Measurements from ENCODE around the gene VPS35.
A peak's percentile ranks its signal among the peaks of the same experiment; 100 is the strongest.

The VPS35 gene

DNA sequence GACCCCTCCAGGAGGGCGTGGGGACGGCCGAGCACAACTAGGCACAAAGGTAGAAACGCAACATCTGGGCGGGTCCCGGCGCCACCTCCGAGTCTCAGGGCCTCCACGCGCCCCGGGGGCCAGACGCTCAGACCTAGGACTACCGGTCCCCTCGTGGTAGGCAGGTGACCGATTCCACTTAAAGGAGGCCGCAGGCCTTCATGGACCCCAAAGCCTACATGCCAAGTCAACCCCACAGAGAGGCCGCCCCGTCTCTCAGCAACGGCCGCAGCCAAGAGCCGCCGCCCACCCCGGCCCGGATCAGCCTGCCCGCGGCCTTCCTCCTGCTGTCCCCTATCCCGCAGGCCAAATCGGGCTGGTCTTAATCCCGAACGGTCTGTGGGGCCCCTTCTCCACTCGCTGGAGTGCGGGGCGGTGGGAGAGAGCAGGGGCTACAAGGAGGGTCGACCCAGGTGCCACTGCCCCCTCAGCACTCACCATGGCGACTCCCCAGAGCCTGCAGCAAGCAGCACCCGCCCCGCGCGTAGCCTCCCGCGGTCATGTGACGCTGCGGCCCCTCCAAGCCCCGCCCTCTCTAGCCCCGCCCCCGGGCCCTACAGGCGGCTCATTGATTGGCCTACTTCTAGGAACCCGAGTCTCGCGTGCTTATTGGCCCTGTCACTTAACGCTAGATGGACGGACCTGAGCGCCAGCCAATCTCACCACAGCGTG lies at the start of gene VPS35:
VPS35 (minus strand) TSS at position 525 of the 711 bp plus-strand sequence; CDS start at position 480, 45 bp downstream.
- DNase-seq (ENCODE audit: low read depth in 1 of 2, low spot score in 1 of 2): peak; percentile 99 to 100

DNA sequence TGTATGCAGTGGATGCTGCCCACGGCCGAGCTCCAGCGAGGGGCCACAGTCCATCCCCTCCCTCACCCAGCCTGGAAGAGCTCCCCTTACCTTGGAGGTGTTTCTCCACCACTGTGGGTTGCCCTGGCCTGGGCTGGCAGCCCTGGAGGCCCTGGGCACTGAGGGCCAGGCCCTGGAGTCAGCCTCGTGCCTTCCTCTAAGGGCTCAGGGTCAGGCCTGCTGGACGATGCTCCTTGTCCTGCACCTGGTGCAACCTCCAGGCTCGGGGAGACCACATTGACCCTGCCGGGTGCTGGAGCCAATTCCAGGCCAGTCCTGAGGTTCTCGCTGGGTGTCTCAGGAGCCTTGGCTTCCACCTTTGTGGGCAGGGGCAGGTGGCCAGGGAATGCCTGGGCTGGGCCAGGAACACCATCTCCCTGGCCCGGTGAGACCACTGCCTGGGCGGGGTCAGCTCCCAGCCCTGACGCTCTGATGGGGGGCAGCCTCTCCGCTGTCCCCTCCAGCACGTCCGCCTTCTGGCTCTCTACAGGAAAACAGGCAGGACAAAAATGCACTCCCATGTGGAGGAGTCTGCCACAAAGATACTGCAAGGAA lies 48.7 kb upstream of the VPS35 start:
- DNase-seq (ENCODE audit: low read depth in 1 of 2, low spot score in 1 of 2): no peak

DNA sequence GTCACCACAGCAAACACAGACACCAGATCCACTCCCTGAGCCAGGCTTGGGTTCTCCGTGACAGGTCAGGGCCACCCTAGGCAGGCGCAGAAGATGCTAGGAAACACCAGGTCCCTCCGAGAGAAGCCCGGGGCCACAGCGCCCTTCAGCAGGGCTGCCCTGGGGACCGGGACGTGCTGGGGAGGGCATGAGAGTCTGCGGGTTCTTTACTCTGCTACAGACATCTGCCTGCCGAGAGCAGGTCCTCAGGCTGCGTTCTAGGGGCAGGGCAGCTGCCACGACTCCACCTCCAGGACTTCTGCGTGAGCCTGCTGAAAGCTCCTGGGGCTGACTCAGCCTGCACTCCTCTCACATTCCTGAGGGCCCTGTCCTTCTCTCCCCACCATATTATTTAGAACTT lies 47.7 kb upstream of the VPS35 start:
- no peak for DNase-seq (ENCODE audit: low read depth in 1 of 2, low spot score in 1 of 2)

DNA sequence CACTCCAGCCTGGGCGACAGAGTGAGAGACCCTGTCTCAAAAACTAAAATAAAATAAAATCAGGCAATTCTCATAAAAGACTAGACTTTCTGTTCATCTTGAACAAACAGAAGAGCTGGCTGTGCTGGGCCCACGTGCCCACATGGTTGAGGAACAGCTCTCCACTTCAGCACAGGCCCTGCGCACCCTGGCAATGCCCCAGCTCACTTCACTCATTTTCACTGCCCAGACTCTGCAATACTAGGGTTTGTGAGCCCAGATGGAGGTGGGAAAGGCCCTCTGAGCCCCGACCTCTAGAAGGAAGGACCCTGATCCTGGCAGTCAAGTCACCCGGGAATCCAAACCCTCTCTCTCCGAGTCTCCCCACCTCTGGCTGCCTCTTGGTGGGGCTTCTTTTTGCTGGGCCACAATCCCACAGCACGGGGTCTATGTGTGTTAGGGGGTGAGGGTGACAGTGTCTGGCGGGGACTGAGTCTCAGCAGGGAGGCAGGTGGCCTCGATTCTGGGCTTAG lies 44.4 kb upstream of the VPS35 start:
- no peak for DNase-seq (ENCODE audit: low read depth in 1 of 2, low spot score in 1 of 2)

DNA sequence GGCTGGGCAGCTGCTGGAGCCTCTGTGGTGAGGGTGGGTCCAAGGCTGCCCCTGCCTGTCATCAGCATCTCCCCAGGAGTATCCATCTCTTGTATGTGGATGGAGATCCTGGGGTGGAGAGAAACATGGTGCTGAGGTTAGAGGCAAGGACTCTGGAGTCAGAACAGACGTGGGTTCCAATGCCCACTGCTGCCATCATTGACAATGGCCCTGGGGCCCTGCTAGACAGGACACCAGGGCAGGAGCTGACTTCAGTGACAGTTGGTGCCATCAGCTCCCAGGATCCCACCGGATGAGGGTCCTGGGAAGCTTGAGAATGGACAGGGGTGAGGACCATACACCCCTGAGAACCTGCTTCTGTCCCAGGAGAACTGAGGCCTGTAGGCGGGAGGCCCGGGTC lies 43.6 kb upstream of the VPS35 start:
- no peak for DNase-seq (ENCODE audit: low read depth in 1 of 2, low spot score in 1 of 2)

DNA sequence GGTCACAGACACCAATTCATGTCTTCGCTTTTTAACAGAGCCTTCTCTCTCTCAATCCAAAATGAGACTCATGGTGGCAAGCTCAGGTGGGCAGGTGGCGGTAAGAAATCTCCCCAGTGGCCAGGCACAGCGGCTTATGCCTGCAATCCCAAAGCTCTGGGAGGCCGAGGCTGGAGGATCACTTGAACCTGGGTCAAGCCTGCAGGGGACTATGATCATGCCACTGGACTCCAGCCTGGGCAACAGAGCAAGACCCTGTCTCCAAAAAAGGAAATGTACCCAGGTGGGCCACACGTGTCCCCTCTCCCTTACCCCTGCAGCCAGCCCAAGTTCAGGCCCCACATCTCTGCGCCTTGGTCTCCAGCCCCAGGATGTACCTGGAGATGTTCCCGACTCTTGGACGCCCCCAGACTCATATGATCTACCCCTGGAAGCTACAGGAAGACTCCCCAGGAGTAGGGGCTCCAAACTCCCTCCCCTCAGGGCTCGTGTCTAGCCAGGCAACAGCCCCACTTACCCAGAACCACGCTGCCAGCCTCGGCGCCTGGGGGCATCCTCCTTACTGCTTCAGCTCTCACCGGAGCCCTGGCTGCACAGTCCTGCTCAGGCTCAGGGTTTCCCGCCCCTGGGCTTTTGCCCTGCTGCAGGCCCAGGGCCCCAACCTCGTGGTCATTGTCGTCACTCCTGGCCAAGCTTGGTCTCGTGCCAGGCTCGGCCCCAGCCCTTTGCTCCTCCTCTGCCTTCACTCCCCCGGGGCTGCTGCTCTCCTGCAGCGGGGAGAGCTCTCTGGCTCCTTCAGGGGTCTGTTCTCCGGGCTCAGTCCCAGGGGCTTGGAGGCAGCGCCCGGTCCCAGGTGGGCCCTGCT lies 42.9 kb upstream of the VPS35 start:
- no peak for DNase-seq (ENCODE audit: low read depth in 1 of 2, low spot score in 1 of 2)

DNA sequence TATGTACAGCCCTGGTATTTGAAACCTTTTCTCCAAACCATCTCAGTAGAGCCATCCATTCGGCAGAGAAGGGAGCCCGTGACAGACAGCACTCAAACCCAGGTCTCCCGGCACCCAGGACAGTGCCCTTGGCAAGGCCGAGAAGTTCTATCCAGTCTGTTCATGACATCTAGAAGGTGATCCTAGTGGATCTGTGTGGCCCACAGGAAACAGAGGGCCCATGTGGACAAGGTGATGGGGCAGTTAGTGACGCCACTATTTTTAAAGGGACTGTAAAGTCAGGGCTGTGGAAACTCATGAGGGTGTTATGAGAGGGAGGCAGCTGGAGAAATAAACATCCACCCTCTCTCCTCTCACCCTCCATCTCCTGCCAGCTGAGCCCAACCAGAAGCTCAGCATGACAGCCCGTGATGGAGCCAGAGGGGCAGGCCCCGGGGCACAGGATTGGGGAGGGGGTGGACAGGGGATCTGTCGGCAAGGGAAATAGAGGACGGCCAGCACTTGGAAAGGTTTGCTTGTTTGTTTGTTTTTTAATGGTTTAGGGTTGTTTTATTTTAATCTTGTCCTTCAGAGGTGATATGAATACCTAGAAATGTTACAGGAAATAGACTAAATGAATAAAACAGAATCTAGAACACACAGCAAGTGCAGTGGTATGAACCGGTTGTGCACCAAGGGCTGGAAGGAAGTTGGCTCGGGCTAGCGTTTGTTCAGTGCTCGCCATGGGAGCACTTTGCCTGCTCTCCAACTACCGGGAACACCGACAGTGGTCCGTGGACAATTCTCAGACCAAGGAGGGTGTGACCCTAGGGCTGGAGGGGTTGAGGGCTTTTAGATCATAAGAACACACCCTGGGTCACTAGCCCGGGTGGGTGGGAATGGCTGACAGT lies 42.1 kb upstream of the VPS35 start:
- DNase-seq (ENCODE audit: low read depth in 1 of 2, low spot score in 1 of 2): no peak

DNA sequence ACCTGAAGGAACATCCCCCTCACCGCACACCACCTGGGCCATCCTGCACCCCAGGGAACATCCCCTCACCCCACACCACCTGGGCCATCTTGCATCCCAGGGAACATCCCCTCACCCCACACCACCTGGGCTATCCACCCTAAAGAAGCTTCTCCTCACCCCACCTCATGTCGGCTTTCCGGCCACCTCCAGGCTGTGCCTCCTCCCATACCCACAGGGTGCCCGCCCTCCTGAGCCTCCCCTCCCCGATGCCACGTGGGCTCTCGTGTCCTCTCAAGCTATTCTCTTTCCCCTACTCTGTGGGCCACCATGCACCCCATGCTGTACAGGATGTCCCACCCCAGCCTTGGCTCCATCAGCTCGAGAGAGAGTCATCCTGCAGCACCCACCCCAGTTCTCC lies 41.1 kb upstream of the VPS35 start:
- DNase-seq (ENCODE audit: low read depth in 1 of 2, low spot score in 1 of 2): no peak

DNA sequence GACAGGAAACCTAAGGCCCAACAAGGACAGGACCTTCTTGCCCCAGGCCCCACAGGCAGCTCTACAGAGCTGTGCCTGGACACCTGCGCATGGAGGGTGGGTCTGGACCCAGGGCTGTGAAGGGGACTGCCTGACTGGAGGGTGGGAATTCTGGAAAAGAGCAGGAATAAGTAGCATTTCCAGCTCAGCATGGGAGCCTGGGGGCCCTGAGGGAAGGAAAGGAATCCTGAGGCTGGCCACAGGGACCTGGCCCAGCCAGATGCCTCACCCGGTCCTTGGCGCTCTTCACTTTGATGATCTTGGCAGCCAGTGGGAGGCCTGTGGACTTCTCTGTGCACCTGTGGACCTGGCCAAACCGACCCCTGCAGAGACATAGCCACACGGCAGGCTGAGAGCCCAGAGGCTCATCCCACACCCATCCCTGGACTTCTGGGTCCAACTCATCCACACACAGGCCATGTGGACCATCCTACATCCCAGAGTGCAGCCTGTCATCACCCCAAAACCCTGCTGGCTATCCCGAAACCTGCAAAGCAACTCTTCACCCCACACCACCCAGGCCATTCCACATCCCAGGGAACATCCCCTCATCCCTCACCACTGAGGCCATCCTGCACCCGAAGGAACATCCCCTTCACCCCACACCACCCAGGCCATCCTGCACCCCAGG lies 40.5 kb upstream of the VPS35 start:
- no peak for DNase-seq (ENCODE audit: low read depth in 1 of 2, low spot score in 1 of 2)

DNA sequence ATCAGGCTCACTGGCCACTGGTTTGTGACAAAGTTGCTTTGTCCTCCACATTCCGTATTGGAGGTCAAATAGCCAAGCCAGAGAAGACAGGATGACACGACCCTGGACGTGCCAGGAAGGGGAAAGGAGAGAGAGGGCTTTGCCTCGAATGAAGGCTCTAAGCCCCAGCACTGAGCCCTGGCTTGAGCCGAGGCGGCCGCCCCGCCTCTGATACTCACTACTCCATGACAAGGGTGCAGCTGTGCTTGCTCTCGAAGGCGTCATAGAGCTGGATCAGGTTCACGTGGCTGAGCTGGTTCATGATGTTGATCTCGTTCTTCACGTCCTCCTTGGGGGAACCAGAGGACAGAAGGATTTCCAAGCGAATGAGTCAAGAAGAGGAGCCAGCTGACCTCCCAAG lies 39.8 kb upstream of the VPS35 start:
- no peak for DNase-seq (ENCODE audit: low read depth in 1 of 2, low spot score in 1 of 2)

DNA sequence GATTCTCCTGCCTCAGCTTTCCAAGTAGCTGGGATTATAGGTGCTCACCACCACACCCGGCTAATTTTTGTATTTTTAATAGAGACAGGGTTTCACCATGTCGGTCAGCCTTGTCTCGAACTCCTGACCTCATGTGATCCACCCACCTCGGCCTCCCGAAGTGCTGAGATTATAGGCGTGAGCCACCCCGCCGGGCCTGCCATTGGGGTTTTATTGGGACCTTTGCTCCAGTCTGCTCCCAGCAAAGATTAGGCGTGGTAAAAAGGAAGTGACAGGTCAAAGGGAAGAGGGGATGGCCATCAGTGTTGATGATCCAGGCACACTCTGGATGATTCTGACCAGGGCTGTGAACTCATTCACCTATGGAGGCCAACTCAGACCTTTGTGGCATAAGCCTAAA lies 38.7 kb upstream of the VPS35 start:
- no peak for DNase-seq (ENCODE audit: low read depth in 1 of 2, low spot score in 1 of 2)

DNA sequence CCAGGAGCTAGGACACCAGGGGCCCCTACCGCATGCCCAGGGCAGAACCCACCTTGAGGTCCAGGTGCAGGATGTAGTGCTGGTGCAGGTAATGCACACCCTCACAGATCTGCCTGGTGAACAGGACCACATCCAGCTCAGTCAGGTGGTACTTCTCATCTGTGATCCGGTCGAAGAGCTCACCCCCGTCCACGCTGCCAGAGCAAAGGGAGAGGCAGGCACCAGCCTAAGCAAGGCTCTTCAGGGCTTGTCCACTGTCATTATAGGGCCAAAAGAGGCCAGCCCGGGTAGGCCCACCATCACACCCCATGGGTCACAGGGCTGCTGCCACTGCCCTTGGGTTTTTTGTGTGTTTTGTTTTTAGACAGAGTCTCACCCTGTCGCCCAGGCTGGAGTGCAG lies 38.2 kb upstream of the VPS35 start:
- no peak for DNase-seq (ENCODE audit: low read depth in 1 of 2, low spot score in 1 of 2)

DNA sequence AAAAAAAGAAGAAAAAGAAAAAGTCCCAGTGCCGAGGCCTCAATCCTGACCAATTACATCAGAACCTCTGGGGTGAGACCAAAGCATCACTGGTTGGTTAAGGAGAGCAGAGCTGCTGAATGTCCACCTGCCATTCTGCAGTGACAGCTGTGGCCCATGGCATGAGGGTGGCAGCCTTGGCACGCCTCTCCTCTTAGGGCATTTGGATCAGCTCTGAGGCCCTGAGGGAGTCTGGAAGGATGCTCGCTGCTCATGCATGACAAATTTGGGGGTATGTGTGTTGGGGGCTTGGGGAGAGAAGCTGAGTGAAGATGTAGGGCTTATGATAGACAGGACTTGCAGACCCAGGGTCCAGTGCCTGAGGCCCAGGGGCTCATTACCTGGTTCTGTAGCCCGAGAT lies 32.9 kb upstream of the VPS35 start:
- DNase-seq (ENCODE audit: low read depth in 1 of 2, low spot score in 1 of 2): no peak

DNA sequence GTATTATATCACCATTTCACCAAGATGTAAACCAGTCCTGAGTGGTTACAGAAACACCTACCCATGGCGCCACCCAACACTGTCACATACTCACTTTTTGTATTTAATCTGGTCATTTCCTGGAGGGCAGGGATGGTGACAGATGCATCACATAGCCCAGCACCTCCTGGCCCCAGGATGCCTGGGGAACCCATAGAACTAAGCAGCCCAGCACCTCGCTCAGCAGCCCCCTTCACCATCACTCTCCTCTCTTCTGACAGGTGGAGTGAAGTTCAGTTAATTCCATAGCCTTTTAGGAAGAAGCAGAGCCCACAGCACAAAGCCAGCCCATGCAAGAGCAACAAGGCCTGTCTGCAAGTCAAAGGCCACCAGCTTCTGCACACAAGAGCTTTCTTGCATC lies 31.6 kb upstream of the VPS35 start:
- no peak for DNase-seq (ENCODE audit: low read depth in 1 of 2, low spot score in 1 of 2)

DNA sequence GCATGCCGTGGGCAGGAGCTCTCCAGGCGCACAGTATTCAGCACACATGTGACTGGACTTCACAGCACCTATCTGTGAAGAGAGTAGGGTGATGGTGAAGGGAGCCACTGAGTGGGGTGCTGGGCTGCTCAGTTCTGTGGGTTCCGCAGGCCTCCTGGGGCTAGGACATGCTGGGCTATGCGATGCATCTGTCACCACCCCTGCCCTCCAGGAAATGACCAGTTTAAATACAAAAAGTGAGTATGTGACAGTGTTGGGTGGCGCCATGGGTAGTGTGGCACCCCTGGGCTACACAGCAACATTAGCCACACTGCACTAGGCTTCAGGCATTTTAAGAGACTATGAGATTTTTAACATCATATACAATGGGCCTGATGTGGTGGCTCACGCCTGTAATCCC lies 30.6 kb upstream of the VPS35 start:
- no peak for DNase-seq (ENCODE audit: low read depth in 1 of 2, low spot score in 1 of 2)

DNA sequence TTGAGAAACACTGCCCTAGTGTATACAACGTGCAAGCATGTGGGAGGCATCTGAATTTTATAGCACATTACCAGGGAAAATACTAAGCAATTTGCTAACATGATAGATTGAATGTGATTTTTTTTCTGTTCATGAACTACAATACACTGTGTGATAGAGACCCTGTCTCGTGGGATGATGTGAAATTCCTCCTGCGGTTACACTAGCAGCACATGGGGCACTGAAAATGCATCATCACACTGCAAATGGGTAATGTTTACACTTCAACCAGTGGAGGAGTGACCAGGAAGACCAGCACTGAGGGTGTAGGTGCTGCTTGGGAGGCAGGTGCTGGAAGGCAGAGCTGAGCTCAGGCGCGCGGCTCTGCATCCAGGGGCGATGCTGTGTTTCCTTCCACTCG lies 29.2 kb upstream of the VPS35 start:
- no peak for DNase-seq (ENCODE audit: low read depth in 1 of 2, low spot score in 1 of 2)

DNA sequence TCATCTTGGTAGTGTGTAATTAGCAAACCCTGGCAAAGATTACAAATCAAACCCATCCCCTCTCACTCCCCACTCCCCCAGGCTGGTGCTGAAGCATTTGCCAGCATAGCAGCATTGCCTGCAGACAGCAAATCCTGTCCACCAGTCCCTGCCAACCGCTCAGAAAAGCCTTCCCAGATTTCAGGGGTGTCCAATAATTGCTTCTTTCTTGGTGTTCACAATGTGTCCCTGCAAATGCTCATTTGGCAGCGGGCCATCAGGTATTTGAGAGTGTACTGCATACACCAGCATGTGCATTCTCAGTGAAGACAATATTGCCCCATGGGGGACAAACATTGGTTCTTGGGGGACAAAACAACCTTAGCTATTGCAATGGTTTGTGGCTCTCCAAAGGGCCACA lies 28.7 kb upstream of the VPS35 start:
- DNase-seq (ENCODE audit: low read depth in 1 of 2, low spot score in 1 of 2): no peak

DNA sequence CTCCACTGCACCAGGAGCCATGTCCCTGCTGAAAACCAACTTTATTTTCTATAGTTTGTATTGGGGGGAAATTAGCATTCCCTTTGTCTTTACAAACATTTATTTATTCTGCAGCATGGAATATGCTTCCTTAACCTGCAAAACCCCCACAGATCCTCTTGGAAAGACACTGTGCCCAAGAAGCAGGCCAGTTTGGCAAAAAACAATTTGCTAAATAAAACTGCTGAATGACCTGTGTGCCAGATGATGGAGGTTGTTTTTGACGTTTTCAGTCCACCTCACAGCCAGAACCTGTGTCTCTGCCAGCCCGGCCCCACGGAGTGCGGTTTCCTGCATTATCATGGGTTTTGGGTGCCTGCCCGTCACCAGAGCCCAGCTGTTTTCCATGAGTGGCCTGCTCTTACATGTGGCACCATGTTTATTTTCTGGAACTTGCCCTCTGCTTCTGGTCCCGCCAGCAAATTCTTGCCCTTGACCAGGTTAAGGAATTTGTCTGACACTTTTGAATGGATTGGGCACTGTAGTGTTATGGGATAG lies 26.9 kb upstream of the VPS35 start:
- no peak for DNase-seq (ENCODE audit: low read depth in 1 of 2, low spot score in 1 of 2)

DNA sequence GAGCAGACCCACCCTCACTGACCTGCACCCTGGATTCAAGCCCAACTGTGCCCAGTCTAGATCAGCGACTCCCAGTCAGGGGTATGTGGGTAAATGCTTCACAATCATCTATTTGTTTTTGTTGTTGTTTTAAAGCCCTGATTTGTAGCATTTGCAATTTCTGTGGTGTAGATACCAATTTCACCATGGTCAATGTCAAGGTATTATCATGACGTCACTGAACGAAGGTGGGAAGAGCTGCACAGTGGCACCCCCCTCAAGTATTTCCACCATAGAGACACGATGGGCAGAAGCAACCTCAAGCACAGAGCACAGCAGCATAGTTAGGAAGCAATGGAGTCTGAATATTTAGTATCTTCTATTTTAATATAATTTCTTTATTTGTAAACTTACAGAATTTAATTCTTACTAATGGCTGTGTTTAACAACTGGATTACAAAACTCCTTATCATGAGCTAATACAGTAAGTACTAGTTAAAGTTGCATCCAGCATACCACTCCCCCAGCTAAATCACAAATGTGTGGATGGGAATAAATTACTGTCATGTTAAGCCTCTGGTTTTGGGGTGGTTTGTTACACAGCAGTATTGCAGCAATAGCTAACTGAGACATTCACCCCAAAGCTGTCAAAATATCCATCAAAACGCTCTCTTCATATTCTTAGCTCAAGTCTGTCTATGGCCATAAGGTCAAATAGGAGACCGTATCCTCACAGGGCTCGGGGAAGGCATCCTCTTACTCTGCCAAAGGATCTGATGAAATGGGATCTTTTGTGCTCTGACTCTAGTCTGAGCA lies 26.0 kb upstream of the VPS35 start:
- DNase-seq (ENCODE audit: low read depth in 1 of 2, low spot score in 1 of 2): no peak

All from stimulated activated CD4-positive, alpha-beta T cell treated with anti-CD3 and anti-CD28 coated beads, Interleukin-15, amount 100 ng/mL, for 1 hour (primary cell).